HG03159 (cell line): Measurements from ENCODE around the gene ODAD3.
"Not testable (repeated sequence)": the region's sequence is repeated elsewhere in the genome, so short reads cannot be mapped to it uniquely, and the experiment has no call there.

ENCODE experiments used
- ATAC-seq: cut with Tn5 transposase; IDR thresholded peaks from one replicate; pipeline ENCODE4 v1.9.1; 2021; ENCODE audit warnings: mild to moderate bottlenecking, moderate library complexity; ENCODE audit not compliant: unreplicated experiment

Gene ODAD3

GRCh38 chr19:11408591-11408990 lies 26.3 kb downstream of the ODAD3 start:
- no peak for ATAC-seq

GRCh38 chr19:11406703-11407236 lies 28.2 kb downstream of the ODAD3 start:
- not testable (repeated sequence) for ATAC-seq

GRCh38 chr19:11405846-11406643 lies 28.9 kb downstream of the ODAD3 start:
- no peak for ATAC-seq

GRCh38 chr19:11404588-11405222 lies 30.2 kb downstream of the ODAD3 start:
- no peak for ATAC-seq

GRCh38 chr19:11401808-11402543 lies 32.9 kb downstream of the ODAD3 start:
- no peak for ATAC-seq

GRCh38 chr19:11400798-11401197 lies 34.1 kb downstream of the ODAD3 start:
- ATAC-seq, result no peak

- ATAC-seq, result no peak
Observed at GRCh38 chr19:11399667-11400066, 35.3 kb downstream of the ODAD3 start.

- ATAC-seq, result no peak
Observed at GRCh38 chr19:11397089-11397610, 37.8 kb downstream of the ODAD3 start.

GRCh38 chr19:11390933-11391680 lies 43.8 kb downstream of the ODAD3 start:
- no peak for ATAC-seq

GRCh38 chr19:11390359-11390758 lies 44.6 kb downstream of the ODAD3 start:
- ATAC-seq, result no peak

- ATAC-seq, result no peak
Observed at GRCh38 chr19:11387162-11388034, 47.5 kb downstream of the ODAD3 start.

GRCh38 chr19:11384778-11385129 lies 50.2 kb downstream of the ODAD3 start:
- no peak for ATAC-seq

GRCh38 chr19:11383706-11384048 lies 51.2 kb downstream of the ODAD3 start:
- no peak for ATAC-seq

GRCh38 chr19:11382898-11383705 lies 51.8 kb downstream of the ODAD3 start:
- no peak for ATAC-seq

- peak; percentile 76 for ATAC-seq
Observed at GRCh38 chr19:11380653-11381537, 54.0 kb downstream of the ODAD3 start.

- ATAC-seq, result no peak
Observed at GRCh38 chr19:11379857-11380350, 55.0 kb downstream of the ODAD3 start.

- not testable (repeated sequence) for ATAC-seq
Observed at GRCh38 chr19:11379269-11379845, 55.6 kb downstream of the ODAD3 start.
